Esophagus squamous epithelium (tissue), 5 donors: Measurements from ENCODE around the gene GJB3. TPM values are rescaled to one million over a fixed set of nuclear protein-coding genes. Genes with fewer than 3 reads are reported as not detected.

Experiments
- DNase-seq: peaks from one replicate; lab custom pipeline; 2025; lab: John Stamatoyannopoulos, UW
- H3K27ac ChIP-seq, 4 donors: fragments of 200-600 bp; sonication (generic); one replicate each; pipeline ENCODE4 v1.5.1; 2016 to 2019; ENCODE audit warnings: mild to moderate bottlenecking in 1 of 4
- H3K27me3 ChIP-seq, 4 donors: fragments of 200-600 bp; sonication (generic); 1 replicate in 3 of 4; 2 replicates in 1 of 4; pipeline versions ENCODE4 v1.5.1 to v1.6.0; 2017 to 2021; ENCODE audit warnings: antibody characterized with exemption in 1 of 4
- H3K36me3 ChIP-seq, 3 donors: fragments of 200-600 bp; sonication (generic); one replicate each; pipeline ENCODE4 v1.5.1; 2016 to 2019
- H3K4me1 ChIP-seq, 3 donors: fragments of 200-600 bp; sonication (generic); one replicate each; pipeline ENCODE4 v1.5.1; 2017 to 2019
- H3K4me3 ChIP-seq, 4 donors: fragments of 200-600 bp; sonication (generic); 1 replicate in 3 of 4; 2 replicates in 1 of 4; pipeline ENCODE4 v1.5.1; 2016 to 2019; ENCODE audit warnings: mild to moderate bottlenecking in 2 of 4, moderate library complexity in 1 of 4
- H3K9me3 ChIP-seq, 3 donors: fragments of 200-600 bp; sonication (generic); one replicate each; pipeline ENCODE4 v1.5.1; 2016 to 2019
- CTCF ChIP-seq, 6 experiments: fragments of 450-650 bp in 4 of 6; fragments of 200-600 bp in 2 of 6; sonication (generic) in 2 of 6; IDR thresholded peaks; one replicate each; pipeline ENCODE4 v1.5.1; 2016 to 2019; ENCODE audit warnings: antibody characterized with exemption in 6 of 6, mild to moderate bottlenecking in 4 of 6, moderate library complexity in 4 of 6
- POLR2A ChIP-seq, 4 donors: fragments of 450-650 bp; IDR thresholded peaks; one replicate each; pipeline ENCODE4 v1.6.1; 2017; ENCODE audit warnings: antibody characterized with exemption in 4 of 4, mild to moderate bottlenecking in 4 of 4, moderate library complexity in 3 of 4
- WGBS, 2 donors: methylation state at CpG; one replicate each; pipeline ENCODE4 v1.1.5; 2018; 5-methylcytosine and 5-hydroxymethylcytosine counted together
- intact Hi-C: fragments of 100-400 bp; cut with DNase I; formaldehyde crosslinking; loops from one replicate; pipeline ENCODE4 v1.15.0; 2022
- total RNA-seq, 4 donors: library from RNA; depleted of rRNA; stranded (reverse); fragments of >200 nt; gene quantifications; one replicate each; pipeline ENCODE4 v1.1.0, GENCODE V29; 2016
- donor health status: DM: yes; HTN: yes; CAD: no.

Gene GJB3
- total RNA-seq, 4 donors from 2014 or later: 82.6 to 123 (median 94.4) TPM

- Histone ChIP-seq H3K27me3 (peaks cover 0 to 35% (median 6%) of the 10 kb centered on the region in 4 donors), H3K4me1 (peaks cover 7 to 47% (median 18%) of the 10 kb centered on the region in 3 donors), H3K27ac (peak overlapping the region in 3 of 4 donors; percentile 13 to 81 (median 72)), H3K9me3 (no peaks in the 10 kb centered on the region), H3K4me3 (no peak overlapping the region), H3K36me3 (peaks cover 0 to 21% (median 0%) of the 10 kb centered on the region in 3 donors)
- WGBS, 2 donors: 65 to 73% methylated on average over 4 to 5 of the region's 6 CpGs
- intact Hi-C loops: no loop called here
- TF ChIP-seq CTCF (IDR thresholded peaks at IDR 0.05) (no peak), POLR2A (IDR thresholded peaks at IDR 0.05) (no peak)
- no peak for DNase-seq
Measured at GRCh38 chr1:34790985-34791384, 10.0 kb downstream of the GJB3 start.

DNA sequence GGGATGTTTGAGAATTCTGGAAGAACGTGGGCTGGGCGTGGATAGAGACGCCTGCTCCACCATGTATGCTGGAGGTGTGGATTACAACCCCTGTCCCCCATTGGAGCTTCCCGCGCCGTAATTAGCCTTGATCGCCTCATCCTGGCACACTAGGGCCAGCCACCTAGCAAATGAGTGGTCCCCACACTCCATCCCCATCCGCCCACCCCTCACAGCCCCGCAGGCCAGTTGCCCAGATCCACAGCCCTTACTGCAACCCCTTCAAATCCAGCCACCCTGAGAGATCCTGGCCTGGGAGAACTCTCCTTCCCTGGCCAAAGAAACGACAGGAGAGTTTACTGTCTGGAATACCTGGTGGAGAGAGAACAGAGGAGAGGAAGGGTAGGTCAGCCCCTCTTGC, 11.4 kb downstream of the GJB3 start:
- TF ChIP-seq POLR2A (IDR thresholded peaks at IDR 0.05) (no peak), CTCF (IDR thresholded peaks at IDR 0.05) (no peak)
- H3K4me3 ChIP-seq: peak overlapping the region in 3 of 4 donors; percentile 37 to 65 (median 44)
- peaks cover 0 to 35% (median 6%) of the 10 kb centered on the region in 4 donors for H3K27me3 ChIP-seq
- intact Hi-C loops: no loop called here
- DNase-seq: no peak
- peaks cover 0 to 9% (median 0%) of the 10 kb centered on the region in 3 donors for H3K36me3 ChIP-seq
- H3K27ac ChIP-seq: peak overlapping the region in 3 of 4 donors; percentile 71 to 81 (median 72)
- no peaks in the 10 kb centered on the region for H3K9me3 ChIP-seq
- 0% methylated on average over 1 of the region's 10 CpGs for WGBS, 2 donors
- H3K4me1 ChIP-seq: peaks cover 7 to 33% (median 14%) of the 10 kb centered on the region in 3 donors

GRCh38 chr1:34792868-34793727, 12.1 kb downstream of the GJB3 start, which contains the start of gene GJA4:
Gene GJA4 (plus strand): TSS chr1:34792999. CDS start chr1:34794214, 1,215 bp downstream.
- no peaks in the 10 kb centered on the region for H3K9me3 ChIP-seq
- WGBS, 2 donors: 8 to 36% methylated on average over 4 to 9 of the region's 45 CpGs
- intact Hi-C loops: no loop called here
- peaks cover 7 to 28% (median 14%) of the 10 kb centered on the region in 3 donors for H3K4me1 ChIP-seq
- H3K27me3 ChIP-seq: peaks cover 0 to 35% (median 6%) of the 10 kb centered on the region in 4 donors
- peaks cover 0 to 4% (median 0%) of the 10 kb centered on the region in 3 donors for H3K36me3 ChIP-seq
- TF ChIP-seq CTCF (IDR thresholded peaks at IDR 0.05) (no peak), POLR2A (IDR thresholded peaks at IDR 0.05) (no peak)
- H3K4me3 ChIP-seq: peak within 1 kb of the TSS; percentile 10 to 65 (median 40)
- no peak for DNase-seq
- H3K27ac ChIP-seq: peak within 1 kb of the TSS; percentile 11 to 81 (median 72)

- no peak for DNase-seq
- Histone ChIP-seq H3K36me3 (no peaks in the 10 kb centered on the region), H3K27ac (peak overlapping the region in 3 of 4 donors; percentile 71 to 81 (median 72)), H3K27me3 (peaks cover 0 to 35% (median 6%) of the 10 kb centered on the region in 4 donors), H3K4me1 (peaks cover 7 to 28% (median 14%) of the 10 kb centered on the region in 3 donors), H3K4me3 (peak overlapping the region; percentile 10 to 65 (median 40)), H3K9me3 (no peaks in the 10 kb centered on the region)
- intact Hi-C loops: no loop called here
- WGBS, 2 donors: 67 to 80% methylated on average over 15 to 24 of the region's 40 CpGs
- no peak for TF ChIP-seq CTCF (IDR thresholded peaks at IDR 0.05)
Measured at GRCh38 chr1:34794001-34794789, 13.2 kb downstream of the GJB3 start.
